ENCODE data around the gene MYBPC2.
"Not testable (repeated sequence)": the region's sequence is repeated elsewhere in the genome, so short reads cannot be mapped to it uniquely, and the experiment has no call there.

Gene MYBPC2

GRCh38 chr19:50432221-50433028, at the start of gene MYBPC2:
TSS of gene MYBPC2 (plus strand) at chr19:50432892. CDS start at chr19:50432954, 62 bp downstream.
- DNase-seq, result no peak

GRCh38 chr19:50383001-50383851, 49.5 kb upstream of the MYBPC2 start:
- DNase-seq, result no peak

GRCh38 chr19:50383852-50384684, 48.6 kb upstream of the MYBPC2 start, which contains the start of gene POLD1:
TSS of gene POLD1 (plus strand) at chr19:50384347. CDS start at chr19:50398852, 14,505 bp downstream.
- peak; percentile 96 to 99 (median 98) for DNase-seq

GRCh38 chr19:50384685-50385535, 47.8 kb upstream of the MYBPC2 start:
- no peak for DNase-seq

- DNase-seq, result no peak
These were observed 45.4 kb upstream of the MYBPC2 start for GRCh38 chr19:50387176-50387867.

GRCh38 chr19:50387868-50388245, 44.8 kb upstream of the MYBPC2 start:
- no peak for DNase-seq

- not testable (repeated sequence) for DNase-seq
These were observed 42.4 kb upstream of the MYBPC2 start for GRCh38 chr19:50390295-50390694.

- DNase-seq, result not testable (repeated sequence)
These were observed 41.7 kb upstream of the MYBPC2 start for GRCh38 chr19:50390952-50391351.

GRCh38 chr19:50392759-50393158, 39.9 kb upstream of the MYBPC2 start:
- no peak for DNase-seq

- DNase-seq, result no peak
These were observed 39.1 kb upstream of the MYBPC2 start for GRCh38 chr19:50393589-50393988.

GRCh38 chr19:50394017-50394416, 38.7 kb upstream of the MYBPC2 start:
- DNase-seq, result no peak

- no peak for DNase-seq
These were observed 33.9 kb upstream of the MYBPC2 start for GRCh38 chr19:50398675-50399367.

GRCh38 chr19:50399368-50399745, 33.3 kb upstream of the MYBPC2 start:
- no peak for DNase-seq

- DNase-seq, result no peak
These were observed 30.9 kb upstream of the MYBPC2 start for GRCh38 chr19:50401605-50402450.

- no peak for DNase-seq
These were observed 30.0 kb upstream of the MYBPC2 start for GRCh38 chr19:50402544-50403301.

- no peak for DNase-seq
These were observed 26.4 kb upstream of the MYBPC2 start for GRCh38 chr19:50406156-50406820.

GRCh38 chr19:50406829-50407228, 25.9 kb upstream of the MYBPC2 start:
- DNase-seq, result no peak

GRCh38 chr19:50409347-50409746, 23.3 kb upstream of the MYBPC2 start:
- DNase-seq, result no peak
